ENCODE data around the gene CEP135. TPM values are rescaled to one million over a fixed set of nuclear protein-coding genes. Genes with fewer than 3 reads are reported as not detected.

The CEP135 gene
- total and polyA plus RNA-seq, 2 donors (not counting 3 experiments of a cell fraction or from before 2014, with no cell fraction given) = 2.8 to 15.3 TPM

DNA sequence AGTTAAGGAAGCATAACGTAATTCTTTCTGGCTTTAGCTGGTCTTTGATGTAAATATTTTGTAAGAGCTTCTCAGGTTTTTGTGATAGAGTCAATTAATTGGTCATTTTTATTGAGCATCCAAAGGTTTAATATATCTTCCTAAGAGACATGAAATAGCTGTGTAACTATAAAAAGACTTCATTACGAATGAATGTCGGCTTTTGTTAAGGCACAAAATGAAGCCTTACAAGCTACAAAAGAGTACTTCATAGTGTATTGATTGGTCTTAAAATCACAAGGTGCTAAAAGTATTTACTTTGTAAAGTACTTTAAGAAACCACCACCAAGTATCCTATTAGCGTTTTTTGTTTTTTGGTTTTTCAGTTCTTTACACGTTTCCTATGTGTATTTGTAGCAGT is 104.2 kb downstream of the CEP135 start:
- BruUV-seq (replicated peaks) = no TSS peak

More for the DNA sequence above, 104.2 kb downstream of the CEP135 start:
- TF ChIP-seq MYC (IDR thresholded peaks at IDR 0.05; ENCODE audit: low read depth, low read length) (no peak), EZH2 (IDR thresholded peaks at IDR 0.05; ENCODE audit: borderline replicate concordance, low read depth, low read length, severe bottlenecking) (no peak), JUN (IDR thresholded peaks at IDR 0.05; ENCODE audit: borderline replicate concordance, insufficient read depth, insufficient read length, low read depth) (no peak), POLR2AphosphoS5 (IDR thresholded peaks at IDR 0.05; ENCODE audit: insufficient read depth, low read depth, low read length) (no peak), FOS (IDR thresholded peaks at IDR 0.05; ENCODE audit: borderline replicate concordance, insufficient read depth, low read length) (no peak), POLR2A (IDR thresholded peaks at IDR 0.05; ENCODE audit: low read depth, low read length) (no peak), GATA2 (IDR thresholded peaks at IDR 0.05; ENCODE audit: insufficient read depth, insufficient read length, low read depth, low read length) (no peak)
- TF ChIP-seq, protein P1, sequence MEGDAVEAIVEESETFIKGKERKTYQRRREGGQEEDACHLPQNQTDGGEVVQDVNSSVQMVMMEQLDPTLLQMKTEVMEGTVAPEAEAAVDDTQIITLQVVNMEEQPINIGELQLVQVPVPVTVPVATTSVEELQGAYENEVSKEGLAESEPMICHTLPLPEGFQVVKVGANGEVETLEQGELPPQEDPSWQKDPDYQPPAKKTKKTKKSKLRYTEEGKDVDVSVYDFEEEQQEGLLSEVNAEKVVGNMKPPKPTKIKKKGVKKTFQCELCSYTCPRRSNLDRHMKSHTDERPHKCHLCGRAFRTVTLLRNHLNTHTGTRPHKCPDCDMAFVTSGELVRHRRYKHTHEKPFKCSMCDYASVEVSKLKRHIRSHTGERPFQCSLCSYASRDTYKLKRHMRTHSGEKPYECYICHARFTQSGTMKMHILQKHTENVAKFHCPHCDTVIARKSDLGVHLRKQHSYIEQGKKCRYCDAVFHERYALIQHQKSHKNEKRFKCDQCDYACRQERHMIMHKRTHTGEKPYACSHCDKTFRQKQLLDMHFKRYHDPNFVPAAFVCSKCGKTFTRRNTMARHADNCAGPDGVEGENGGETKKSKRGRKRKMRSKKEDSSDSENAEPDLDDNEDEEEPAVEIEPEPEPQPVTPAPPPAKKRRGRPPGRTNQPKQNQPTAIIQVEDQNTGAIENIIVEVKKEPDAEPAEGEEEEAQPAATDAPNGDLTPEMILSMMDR (IDR thresholded peaks at IDR 0.05; ENCODE audit: extremely low read depth in 1 of 2, insufficient read depth in 1 of 2, low read depth in 1 of 2, low read length in 2 of 2) = no peak
- TF ChIP-seq, protein P2, sequence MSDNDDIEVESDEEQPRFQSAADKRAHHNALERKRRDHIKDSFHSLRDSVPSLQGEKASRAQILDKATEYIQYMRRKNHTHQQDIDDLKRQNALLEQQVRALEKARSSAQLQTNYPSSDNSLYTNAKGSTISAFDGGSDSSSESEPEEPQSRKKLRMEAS (IDR thresholded peaks at IDR 0.05; ENCODE audit: insufficient read depth, insufficient read length) = no peak
- Histone ChIP-seq H2AFZ (ENCODE audit: low read depth, low read length) (no peak overlapping the region), H3K27me3 (ENCODE audit: control insufficient read depth in 2 of 2, insufficient read depth in 2 of 2, low read length in 2 of 2) (no peaks in the 10 kb centered on the region), H3K9me3 (replicated peaks; ENCODE audit: control insufficient read depth, insufficient read depth, low read length) (no peaks in the 10 kb centered on the region), H3K27ac (ENCODE audit: insufficient read depth, low read depth, low read length) (no peak overlapping the region), H3K9me1 (replicated peaks; ENCODE audit: control insufficient read depth, extremely low read depth, insufficient read depth, low read length) (peaks cover 2% of the 10 kb centered on the region), H3K79me2 (ENCODE audit: control insufficient read depth, insufficient read depth, low read length) (no peaks in the 10 kb centered on the region), H3K4me3 (replicated peaks in 1 of 3; ENCODE audit: insufficient read depth in 1 of 3, low read depth in 1 of 3, low read length in 3 of 3) (no peak overlapping the region), H3K4me2 (ENCODE audit: insufficient read depth, low read length) (no peak overlapping the region), H3K4me1 (ENCODE audit: control insufficient read depth, extremely low read depth, insufficient read depth, low read length) (peaks cover 6% of the 10 kb centered on the region), H3K9ac (replicated peaks; ENCODE audit: extremely low read depth, insufficient read depth, low read length) (no peak overlapping the region), H3K36me3 (ENCODE audit: control insufficient read depth in 2 of 2, extremely low read depth in 1 of 2, insufficient read depth in 2 of 2, low read length in 2 of 2) (no peaks in the 10 kb centered on the region), H4K20me1 (replicated peaks; ENCODE audit: control insufficient read depth, extremely low read depth, insufficient read depth, low read length) (no peaks in the 10 kb centered on the region)
- ChIA-PET CTCF (interaction anchor here (1.5 kb wide), 1 partner anchor 104 kb away, joined by 4 read pairs; the partner anchor contains the start of gene CEP135), POLR2A (no interaction called here)
- intact Hi-C loops (cut with micrococcal nuclease) (no loop called here), dilution Hi-C loops (cut with MboI; ENCODE audit: extremely low pct_ligation_motif_present, low sequenced_read_pairs) (no loop called here)
- no peak for FAIRE-seq
- no peak for DNase-seq (ENCODE audit: low read depth, low spot score)
